D341Med (cell line): Measurements from ENCODE around the gene SPATS2L.

Source experiments
- DNase-seq: peaks from one replicate; pipeline ENCODE4 v3.0.0; 2012; ENCODE audit warnings: low spot score

SPATS2L gene

DNA sequence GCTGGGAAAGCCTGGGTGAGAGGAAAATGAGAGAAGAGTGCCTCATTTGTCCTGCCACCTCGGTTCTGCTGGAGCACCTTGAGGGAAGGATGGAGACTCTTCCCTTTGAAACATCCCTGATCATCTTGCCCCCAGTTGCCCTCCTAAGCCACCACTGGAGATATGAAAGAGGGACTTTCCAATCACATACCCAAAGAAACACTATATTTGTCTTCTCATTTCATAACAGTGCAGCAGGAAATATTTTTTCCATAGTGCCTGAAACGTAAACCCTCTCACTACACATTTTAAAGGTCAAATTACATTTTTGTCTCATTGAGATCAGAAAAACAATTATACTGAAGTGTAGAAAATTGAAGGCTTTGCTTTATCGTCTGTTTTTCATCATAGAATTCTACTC is 140.1 kb downstream of the SPATS2L start:
- no peak for DNase-seq

GRCh38 chr2:200447139-200447855 is 140.8 kb downstream of the SPATS2L start:
- no peak for DNase-seq

DNA sequence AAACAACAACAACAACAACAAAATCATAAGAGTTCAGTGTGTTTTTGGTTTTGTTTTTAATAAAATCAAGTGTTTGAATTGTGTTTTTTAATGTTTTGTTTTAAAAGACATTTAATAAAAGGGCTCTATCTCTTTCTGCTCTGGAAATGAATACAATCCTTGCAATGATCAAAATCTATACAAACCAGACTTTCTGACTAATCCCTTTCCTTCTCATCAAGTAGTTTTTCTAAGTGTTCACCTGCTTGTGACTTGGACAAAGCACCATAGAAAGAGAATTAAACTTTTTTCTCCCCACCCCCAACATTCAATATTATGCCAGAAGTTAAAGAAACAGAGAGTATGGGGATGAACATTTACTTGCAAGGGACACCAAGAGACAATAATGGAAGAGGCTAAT is 142.0 kb downstream of the SPATS2L start:
- no peak for DNase-seq

- no peak for DNase-seq
These were observed 142.7 kb downstream of the SPATS2L start for GRCh38 chr2:200449149-200449548.

DNA sequence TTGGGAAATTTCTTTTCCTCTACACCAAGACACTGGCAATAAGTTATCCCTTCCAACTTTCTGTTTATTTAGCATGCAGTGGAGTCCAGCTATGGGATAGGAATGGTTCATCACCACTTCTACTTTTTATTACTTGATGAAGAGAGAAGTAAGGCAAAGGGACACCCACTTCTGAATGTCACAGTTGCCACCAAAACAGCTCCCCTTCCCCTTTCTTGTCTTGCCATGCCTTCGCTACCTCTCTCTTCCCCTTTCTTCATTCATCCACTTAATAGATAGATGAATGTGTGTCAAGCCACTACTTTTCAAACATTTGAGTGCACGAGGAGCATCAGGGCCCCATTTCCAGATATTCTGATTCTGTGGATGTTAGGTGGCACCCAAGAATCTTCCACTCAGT is 143.8 kb downstream of the SPATS2L start:
- no peak for DNase-seq

DNA sequence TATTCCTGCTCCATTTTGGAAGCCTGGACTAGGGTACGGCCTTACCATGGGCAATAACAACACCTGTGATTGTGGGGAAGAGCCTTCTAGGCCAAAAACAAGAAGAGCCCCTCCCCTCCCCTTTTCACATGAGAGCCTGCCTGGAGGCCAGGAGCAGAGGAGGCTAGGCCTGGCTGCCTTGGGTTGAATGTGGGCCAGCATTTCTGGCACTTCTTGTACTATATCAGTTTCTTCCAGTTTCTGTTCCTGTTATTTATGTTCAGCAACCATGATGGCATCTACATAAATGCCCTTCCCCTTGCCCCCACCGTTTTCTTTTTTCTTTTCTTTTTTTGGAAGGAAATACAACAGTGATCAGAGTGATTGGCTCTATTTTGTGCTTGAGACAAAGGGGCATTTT is 145.0 kb downstream of the SPATS2L start:
- DNase-seq, result no peak

- no peak for DNase-seq
These were observed 145.9 kb downstream of the SPATS2L start for GRCh38 chr2:200452377-200452776.

- no peak for DNase-seq
These were observed 146.8 kb downstream of the SPATS2L start for GRCh38 chr2:200453142-200453852.

DNA sequence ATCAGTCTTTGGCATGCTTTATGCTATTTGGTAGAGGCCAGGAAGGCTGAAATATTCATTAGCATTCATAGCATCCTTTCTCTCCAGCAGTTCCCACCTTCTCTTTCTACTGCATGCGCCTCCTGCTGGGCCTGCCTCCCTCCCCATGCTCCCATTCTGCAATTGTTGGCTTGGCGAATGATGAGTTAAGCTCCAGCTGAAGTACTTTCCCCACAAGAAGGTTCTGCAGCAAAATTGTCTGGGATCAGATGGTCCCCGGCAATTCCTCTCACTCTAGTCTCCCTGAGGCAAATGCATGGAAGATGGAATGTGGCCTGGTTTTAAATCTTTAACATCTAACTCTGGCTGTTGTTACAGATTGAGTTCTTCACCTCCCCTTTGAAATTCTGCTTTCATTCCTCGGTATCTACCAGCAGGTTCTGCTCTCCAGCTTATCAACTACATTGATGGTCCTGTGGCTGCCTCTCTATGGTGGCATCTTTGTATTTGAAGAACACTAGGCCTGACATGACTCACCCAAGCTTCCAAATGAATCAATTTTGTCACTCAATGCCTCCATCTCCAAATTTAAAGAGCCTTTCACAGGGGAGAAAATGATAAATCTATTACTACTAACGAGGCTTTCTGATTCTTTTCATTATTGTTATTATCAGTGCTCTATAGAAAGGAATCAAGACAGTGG is 147.5 kb downstream of the SPATS2L start:
- DNase-seq, result no peak

GRCh38 chr2:200454927-200455801 is 148.7 kb downstream of the SPATS2L start:
- DNase-seq, result no peak

GRCh38 chr2:200455958-200456421 is 149.5 kb downstream of the SPATS2L start:
- no peak for DNase-seq

DNA sequence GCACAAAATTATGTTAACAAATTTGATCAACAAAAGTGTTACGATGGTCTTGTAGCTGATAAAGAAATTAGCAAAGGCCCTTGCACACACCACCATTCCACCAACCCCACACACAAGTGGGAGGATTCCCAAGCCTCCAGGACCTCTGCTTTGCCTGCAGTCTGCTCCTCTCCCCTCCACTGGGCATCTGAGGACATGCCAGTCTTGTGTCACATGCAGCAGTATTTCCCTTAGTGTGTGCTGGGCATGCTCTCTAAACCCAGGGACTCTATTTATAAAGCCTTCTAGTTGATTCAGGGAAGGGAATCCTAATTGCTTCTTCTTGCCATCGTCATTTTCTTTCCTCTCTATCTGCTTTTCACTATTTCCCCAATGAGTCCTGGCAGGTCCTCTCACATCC is 150.1 kb downstream of the SPATS2L start:
- DNase-seq, result no peak

- no peak for DNase-seq
These were observed 152.6 kb downstream of the SPATS2L start for GRCh38 chr2:200459101-200459500.

- DNase-seq, result no peak
These were observed 155.6 kb downstream of the SPATS2L start for GRCh38 chr2:200461846-200462710.

- no peak for DNase-seq
These were observed 157.0 kb downstream of the SPATS2L start for GRCh38 chr2:200463452-200463851.

DNA sequence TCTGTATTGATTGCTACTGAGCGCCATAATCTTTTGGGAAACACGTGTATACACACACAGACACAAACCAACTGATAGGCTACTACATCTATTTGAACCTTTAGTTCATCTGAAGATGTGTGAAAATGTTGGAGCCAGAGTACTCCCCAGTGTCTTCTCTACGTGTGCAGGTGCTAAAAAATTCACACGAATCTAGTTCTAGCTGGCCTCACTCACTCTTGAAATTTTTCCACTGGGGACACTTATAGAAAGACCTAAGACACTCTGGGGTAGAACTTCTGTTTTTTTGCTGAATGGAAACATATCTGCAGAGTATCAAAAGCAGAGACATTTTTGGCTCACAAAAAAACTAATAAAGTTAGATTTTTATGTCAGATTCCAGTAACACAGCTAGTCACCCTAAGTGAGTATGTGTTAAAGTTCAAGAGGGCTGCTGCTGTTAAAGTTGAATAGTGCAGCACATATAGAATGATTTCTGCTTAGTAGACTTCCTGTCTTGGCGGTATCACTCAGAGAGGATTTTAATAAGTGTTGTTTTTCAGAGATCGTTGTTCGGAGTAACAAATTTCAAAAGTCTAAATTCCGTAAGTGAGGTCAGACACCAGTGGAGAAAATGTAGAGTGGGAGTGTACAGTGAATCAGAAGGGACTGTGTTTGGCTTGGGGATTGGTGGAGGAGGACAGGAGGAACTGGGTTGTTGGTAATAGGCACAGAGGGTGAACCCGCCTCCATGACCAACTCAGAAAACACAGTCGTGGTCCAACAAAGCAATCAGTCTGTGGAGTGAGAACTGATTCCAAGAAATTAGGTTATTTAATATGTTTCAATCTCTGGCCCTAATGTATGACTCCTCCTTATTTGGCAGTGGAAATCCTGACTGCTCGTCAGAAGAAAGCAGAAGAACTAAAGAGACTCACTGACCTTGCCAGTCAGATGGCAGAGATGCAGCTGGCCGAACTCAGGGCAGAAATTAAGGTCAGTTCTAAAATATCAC is 160.2 kb downstream of the SPATS2L start:
- DNase-seq, result no peak

DNA sequence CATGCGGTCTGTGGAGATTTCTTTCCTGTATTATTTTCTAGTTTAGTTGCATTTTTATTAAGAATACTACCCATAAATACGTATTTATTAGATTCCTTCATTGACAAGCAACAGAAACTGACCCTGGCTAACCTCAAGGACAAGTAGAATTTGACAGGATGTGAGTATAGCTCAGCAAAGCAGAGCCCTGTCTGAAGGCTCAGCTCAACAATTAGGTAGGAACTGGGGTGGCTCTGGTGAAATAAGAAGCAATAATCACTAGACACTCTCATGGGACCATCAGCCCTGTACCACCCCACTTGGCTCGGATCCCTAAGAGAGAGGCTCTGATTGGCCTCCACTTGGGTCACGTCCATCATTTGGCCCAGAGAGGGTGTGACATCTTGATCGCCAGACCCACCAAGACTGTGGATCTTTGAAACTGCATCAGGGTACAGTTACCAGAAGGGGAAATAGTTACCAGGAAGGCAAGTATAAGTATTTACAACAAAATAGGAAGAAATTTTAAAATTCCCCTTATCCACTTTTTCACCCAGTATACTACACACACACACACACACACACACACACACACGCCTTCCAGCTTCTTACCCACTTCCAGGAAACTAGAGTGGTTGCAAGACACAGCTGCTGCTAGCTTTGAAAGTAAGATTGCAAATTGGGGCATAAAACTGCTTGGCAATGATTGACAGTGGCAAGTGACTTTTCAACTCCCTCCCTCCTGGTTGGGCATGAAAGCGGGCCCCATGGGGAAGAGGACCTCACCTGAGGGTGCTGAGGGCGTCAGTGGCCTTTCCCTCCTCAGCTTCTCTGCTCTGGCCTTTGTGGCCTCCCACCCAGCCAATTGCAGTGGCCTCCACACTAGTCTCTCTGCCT is 161.6 kb downstream of the SPATS2L start:
- DNase-seq, result no peak

- DNase-seq, result no peak
These were observed 163.3 kb downstream of the SPATS2L start for GRCh38 chr2:200469708-200470211.

GRCh38 chr2:200470230-200470629 is 163.7 kb downstream of the SPATS2L start:
- no peak for DNase-seq
